Brain pericyte (primary cell): Measurements from ENCODE around the gene BSPH1.
"Not testable (repeated sequence)": the region's sequence is repeated elsewhere in the genome, so short reads cannot be mapped to it uniquely, and the experiment has no call there.

Experiments
- DNase-seq: peaks from one replicate; pipeline ENCODE4 v3.0.0-alpha.2; 2012; ENCODE audit warnings: low read depth, low spot score

The BSPH1 gene

GRCh38 chr19:47920107-47920506 lies 71.9 kb downstream of the BSPH1 start:
- DNase-seq, result not testable (repeated sequence)
